PC-9 (cell line): Measurements from ENCODE around the gene ATRN. TPM values are rescaled to one million over a fixed set of nuclear protein-coding genes. Genes with fewer than 3 reads are reported as not detected.

Experiments
- BruUV-seq: library from RNA; stranded (reverse); fragments of 400-500 nt; replicated peaks from 2 replicates; lab custom pipeline; 2021; lab: Mats Ljungman, UMichigan
- CTCF ChIA-PET: fragments of 300-600 bp; sonication (Branson Sonifier 250); formaldehyde crosslinking; loops from one replicate; lab custom pipeline; 2022; ENCODE audit warnings: antibody characterized with exemption; lab: Charles Lee
- POLR2A ChIA-PET: fragments of 300-600 bp; sonication (Branson Sonifier 250); formaldehyde crosslinking; loops from one replicate; lab custom pipeline; 2022; ENCODE audit warnings: antibody characterized with exemption; ENCODE audit not compliant: unreplicated experiment; lab: Charles Lee
- DNase-seq, 2 experiments: peaks; one replicate each; pipeline versions ENCODE4 v3.0.0 to v3.0.0-alpha.2; 2015 to 2022; ENCODE audit warnings: mixed read lengths in 1 of 2
- H2AFZ ChIP-seq: fragments of 200-600 bp; sonication (generic); 2 replicates; pipeline ENCODE4 v1.8.1; 2017; ENCODE audit warnings: antibody characterized with exemption
- H3F3A ChIP-seq: fragments of 200-600 bp; sonication (generic); 2 replicates; pipeline ENCODE4 v1.8.1; 2017; ENCODE audit warnings: antibody characterized with exemption, mild to moderate bottlenecking, low read depth; ENCODE audit not compliant: insufficient read depth
- H3K27ac ChIP-seq: fragments of 200-600 bp; sonication (generic); 2 replicates; pipeline ENCODE4 v1.6.1; 2016; ENCODE audit warnings: mixed run types
- H3K27me3 ChIP-seq: fragments of 200-600 bp; sonication (generic); 2 replicates; pipeline ENCODE4 v1.6.1; 2016; ENCODE audit warnings: low read depth, mixed run types; ENCODE audit not compliant: insufficient read depth
- H3K36me3 ChIP-seq: fragments of 200-600 bp; sonication (generic); 2 replicates; pipeline ENCODE4 v1.6.1; 2016; ENCODE audit warnings: low read depth, mixed run types
- H3K4me1 ChIP-seq: fragments of 200-600 bp; sonication (generic); replicated peaks from 2 replicates; pipeline ENCODE4 v1.6.1; 2016; ENCODE audit warnings: mixed run types; ENCODE audit not compliant: insufficient read depth
- H3K4me2 ChIP-seq: fragments of 200-600 bp; sonication (generic); 2 replicates; pipeline ENCODE4 v1.6.1; 2017; ENCODE audit warnings: mixed run types
- H3K4me3 ChIP-seq: fragments of 200-600 bp; sonication (generic); 2 replicates; pipeline ENCODE4 v1.6.1; 2016; ENCODE audit warnings: mixed run types
- H3K79me2 ChIP-seq: fragments of 200-600 bp; sonication (generic); 2 replicates; pipeline ENCODE4 v1.6.1; 2017; ENCODE audit warnings: low read depth, mixed run types
- H3K9me2 ChIP-seq: fragments of 200-600 bp; sonication (generic); 2 replicates; pipeline ENCODE4 v1.8.1; 2017; ENCODE audit warnings: mild to moderate bottlenecking; ENCODE audit not compliant: insufficient read depth
- H3K9me3 ChIP-seq: fragments of 200-600 bp; sonication (generic); 2 replicates; pipeline ENCODE4 v1.8.1; 2016; ENCODE audit warnings: low read depth; ENCODE audit not compliant: insufficient read depth
- H4K20me1 ChIP-seq: fragments of 200-600 bp; sonication (generic); 2 replicates; pipeline ENCODE4 v1.8.1; 2017; ENCODE audit not compliant: insufficient read depth
- EZH2 ChIP-seq: fragments of 200-600 bp; sonication (generic); IDR thresholded peaks from 2 replicates; pipeline ENCODE4 v1.8.0; 2017; ENCODE audit warnings: antibody characterized with exemption, low read depth
- intact Hi-C: fragments of 100-400 bp; cut with micrococcal nuclease; formaldehyde crosslinking; loops from one replicate; pipeline ENCODE4 v1.10.0; 2022; ENCODE audit not compliant: unreplicated experiment
- total RNA-seq: library from RNA; stranded (reverse); gene quantifications from 2 replicates; pipeline ENCODE4 v1.2.3, GENCODE V29; 2021
- TF ChIP-seq, protein P1 (sequence below): fragments of 200-600 bp; sonication (generic); conservative IDR thresholded peaks from 2 replicates; pipeline ENCODE4 v1.6.1; 2017; ENCODE audit warnings: mixed run types, antibody characterized with exemption, mild to moderate bottlenecking, moderate library complexity

The ATRN gene
- total RNA-seq, 1 experiment from 2014 or later: 34.9 TPM

DNA sequence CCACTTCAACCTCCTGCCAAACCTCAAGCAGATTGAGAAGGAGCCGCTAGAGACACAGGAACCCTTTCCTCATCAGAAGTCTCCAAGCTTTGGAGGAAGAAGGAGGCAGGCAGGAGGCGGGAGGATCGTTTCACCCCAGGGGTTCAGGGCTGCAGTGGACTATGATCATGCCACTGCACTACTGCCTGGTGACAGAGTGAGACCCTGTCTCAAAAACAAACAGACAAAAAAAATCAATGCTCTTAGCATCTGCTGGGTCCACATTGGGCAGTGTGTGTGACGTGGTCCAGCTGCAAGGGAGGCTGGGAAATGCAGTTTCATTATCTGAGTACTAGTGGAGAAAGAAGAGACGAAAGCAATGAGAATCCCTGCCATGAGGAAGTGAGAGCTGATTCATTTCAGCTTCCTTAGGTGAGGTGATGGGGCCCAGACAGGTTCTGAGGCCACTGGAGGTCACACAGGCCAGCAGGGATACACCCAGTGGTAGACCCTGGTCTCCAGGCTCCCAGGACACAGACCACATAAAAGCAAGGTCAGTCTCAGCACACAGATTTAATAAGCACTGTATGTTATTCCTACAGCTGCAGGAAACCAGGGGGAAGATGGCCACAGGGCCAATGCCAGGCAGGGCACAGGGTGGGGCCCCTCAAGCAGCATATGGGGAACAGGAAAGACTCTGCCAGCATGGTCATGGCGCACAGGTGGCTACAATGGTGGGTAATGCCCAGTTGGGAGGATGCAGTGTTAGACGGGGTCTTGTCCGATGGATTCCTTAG lies 188.1 kb downstream of the ATRN start:
- no peak for TF ChIP-seq EZH2
- TF ChIP-seq, protein P1, sequence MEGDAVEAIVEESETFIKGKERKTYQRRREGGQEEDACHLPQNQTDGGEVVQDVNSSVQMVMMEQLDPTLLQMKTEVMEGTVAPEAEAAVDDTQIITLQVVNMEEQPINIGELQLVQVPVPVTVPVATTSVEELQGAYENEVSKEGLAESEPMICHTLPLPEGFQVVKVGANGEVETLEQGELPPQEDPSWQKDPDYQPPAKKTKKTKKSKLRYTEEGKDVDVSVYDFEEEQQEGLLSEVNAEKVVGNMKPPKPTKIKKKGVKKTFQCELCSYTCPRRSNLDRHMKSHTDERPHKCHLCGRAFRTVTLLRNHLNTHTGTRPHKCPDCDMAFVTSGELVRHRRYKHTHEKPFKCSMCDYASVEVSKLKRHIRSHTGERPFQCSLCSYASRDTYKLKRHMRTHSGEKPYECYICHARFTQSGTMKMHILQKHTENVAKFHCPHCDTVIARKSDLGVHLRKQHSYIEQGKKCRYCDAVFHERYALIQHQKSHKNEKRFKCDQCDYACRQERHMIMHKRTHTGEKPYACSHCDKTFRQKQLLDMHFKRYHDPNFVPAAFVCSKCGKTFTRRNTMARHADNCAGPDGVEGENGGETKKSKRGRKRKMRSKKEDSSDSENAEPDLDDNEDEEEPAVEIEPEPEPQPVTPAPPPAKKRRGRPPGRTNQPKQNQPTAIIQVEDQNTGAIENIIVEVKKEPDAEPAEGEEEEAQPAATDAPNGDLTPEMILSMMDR: no peak
- Histone ChIP-seq H3K79me2 (no peaks in the 10 kb centered on the region), H3K4me2 (no peak overlapping the region), H3K9me2 (no peaks in the 10 kb centered on the region), H3K27ac (no peak overlapping the region), H3K4me1 (no peaks in the 10 kb centered on the region), H3K9me3 (no peaks in the 10 kb centered on the region), H3K27me3 (no peaks in the 10 kb centered on the region), H4K20me1 (no peaks in the 10 kb centered on the region), H3F3A (no peaks in the 10 kb centered on the region), H3K4me3 (no peak overlapping the region), H2AFZ (no peak overlapping the region), H3K36me3 (no peaks in the 10 kb centered on the region)
- no peak for DNase-seq
- intact Hi-C loops: no loop called here
- no TSS peak for BruUV-seq
- ChIA-PET POLR2A (no interaction called here), CTCF (no interaction called here)

DNA sequence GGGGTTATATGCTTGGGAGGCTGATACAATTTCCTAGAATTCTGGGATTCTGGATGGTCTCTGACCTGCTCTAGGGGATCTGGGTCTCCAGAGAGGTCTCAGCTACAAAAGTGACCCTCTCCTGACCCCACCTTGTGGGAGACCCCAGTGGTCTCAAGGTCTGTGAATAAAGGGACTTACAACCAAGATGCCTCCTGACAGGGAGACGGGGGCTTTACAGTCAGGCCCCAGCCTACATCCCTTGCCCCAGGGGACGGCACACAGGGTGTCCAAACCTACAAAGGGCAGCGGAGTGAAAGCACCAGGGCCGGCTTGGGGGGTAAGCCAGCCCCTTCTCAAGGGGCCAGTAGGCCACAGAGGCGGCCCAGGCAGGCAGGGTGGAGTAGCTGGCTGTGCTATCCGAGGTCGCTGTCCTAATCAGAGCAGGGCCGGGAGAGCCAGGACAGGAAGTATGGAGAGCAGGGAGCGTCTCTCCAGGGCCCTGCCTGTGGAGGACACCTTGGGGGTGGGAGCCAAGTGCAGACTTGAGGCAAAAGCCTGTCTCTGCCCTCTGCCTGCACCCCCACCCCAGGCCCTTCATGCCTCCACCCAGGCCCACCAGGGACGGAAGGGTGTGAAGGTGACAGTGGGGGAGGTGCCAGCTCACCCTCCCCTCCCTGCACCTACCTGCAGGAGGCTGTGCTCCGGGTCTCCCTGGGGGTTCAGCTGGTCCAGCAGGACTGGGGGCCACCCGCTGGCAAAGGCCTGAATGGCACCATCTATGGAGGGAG lies 188.9 kb downstream of the ATRN start:
- H3K9me3 ChIP-seq: no peaks in the 10 kb centered on the region
- no peaks in the 10 kb centered on the region for H3K79me2 ChIP-seq
- no peaks in the 10 kb centered on the region for H3K4me1 ChIP-seq
- H3K27ac ChIP-seq: no peak overlapping the region
- no peaks in the 10 kb centered on the region for H4K20me1 ChIP-seq
- H3K36me3 ChIP-seq: no peaks in the 10 kb centered on the region
- no peak for TF ChIP-seq EZH2
- TF ChIP-seq, protein P1: no peak
- no peak overlapping the region for H3K4me2 ChIP-seq
- no peak overlapping the region for H3K4me3 ChIP-seq
- BruUV-seq: no TSS peak
- H3K9me2 ChIP-seq: no peaks in the 10 kb centered on the region
- CTCF ChIA-PET: no interaction called here
- H3K27me3 ChIP-seq: no peaks in the 10 kb centered on the region
- H3F3A ChIP-seq: no peaks in the 10 kb centered on the region
- intact Hi-C loops: no loop called here
- no peak for DNase-seq
- H2AFZ ChIP-seq: no peak overlapping the region
- POLR2A ChIA-PET: no interaction called here

DNA sequence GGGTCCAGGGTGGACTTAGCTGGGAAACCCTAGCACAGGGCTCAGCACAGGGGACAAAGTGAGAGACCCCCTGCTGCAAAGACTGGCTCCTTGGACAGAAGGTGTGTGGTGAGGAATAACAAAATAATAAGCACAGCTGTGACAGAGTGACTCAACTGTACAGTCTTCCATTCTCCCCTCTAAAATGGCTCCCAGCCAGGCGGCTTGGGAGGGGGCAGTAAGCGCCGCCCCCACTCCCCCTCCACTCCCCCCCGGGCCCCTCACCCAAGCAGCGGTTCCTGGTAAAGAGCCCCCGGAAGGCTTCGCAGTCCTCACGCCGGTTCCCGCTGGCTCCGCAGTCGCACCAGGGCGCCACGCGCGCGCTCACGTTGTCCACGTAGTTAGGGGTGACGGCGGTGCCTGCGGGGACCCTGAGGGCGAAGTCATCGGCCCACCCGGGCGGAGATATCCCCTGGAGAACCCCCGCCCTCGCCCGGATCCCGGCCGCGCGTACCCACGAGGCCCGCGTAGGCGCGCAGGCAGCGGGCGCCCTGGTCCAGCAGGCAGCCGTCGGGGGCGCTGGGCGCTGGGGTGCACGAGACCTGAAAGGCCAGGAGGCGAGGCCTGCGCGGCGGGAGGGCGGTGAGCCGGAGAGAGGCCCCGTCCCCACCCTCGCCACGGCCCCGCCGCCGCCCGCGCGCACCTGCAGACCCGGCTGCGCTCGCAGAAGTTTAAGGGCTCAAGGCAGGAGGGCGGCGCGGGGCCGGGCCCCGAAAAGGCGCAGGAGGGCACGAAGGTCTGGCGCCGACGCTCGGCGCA lies 189.6 kb downstream of the ATRN start:
- POLR2A ChIA-PET: no interaction called here
- H3K79me2 ChIP-seq: no peaks in the 10 kb centered on the region
- CTCF ChIA-PET: no interaction called here
- no TSS peak for BruUV-seq
- H3K9me3 ChIP-seq: no peaks in the 10 kb centered on the region
- no peak overlapping the region for H3K27ac ChIP-seq
- TF ChIP-seq, protein P1: no peak
- TF ChIP-seq EZH2: no peak
- H3K4me1 ChIP-seq: no peaks in the 10 kb centered on the region
- H3K9me2 ChIP-seq: no peaks in the 10 kb centered on the region
- H4K20me1 ChIP-seq: no peaks in the 10 kb centered on the region
- intact Hi-C loops: no loop called here
- no peak overlapping the region for H2AFZ ChIP-seq
- no peak overlapping the region for H3K4me3 ChIP-seq
- no peaks in the 10 kb centered on the region for H3K27me3 ChIP-seq
- DNase-seq: no peak
- no peak overlapping the region for H3K4me2 ChIP-seq
- no peaks in the 10 kb centered on the region for H3K36me3 ChIP-seq
- H3F3A ChIP-seq: no peaks in the 10 kb centered on the region
